ENCODE data around the gene RPTOR.

Gene RPTOR, protein sequence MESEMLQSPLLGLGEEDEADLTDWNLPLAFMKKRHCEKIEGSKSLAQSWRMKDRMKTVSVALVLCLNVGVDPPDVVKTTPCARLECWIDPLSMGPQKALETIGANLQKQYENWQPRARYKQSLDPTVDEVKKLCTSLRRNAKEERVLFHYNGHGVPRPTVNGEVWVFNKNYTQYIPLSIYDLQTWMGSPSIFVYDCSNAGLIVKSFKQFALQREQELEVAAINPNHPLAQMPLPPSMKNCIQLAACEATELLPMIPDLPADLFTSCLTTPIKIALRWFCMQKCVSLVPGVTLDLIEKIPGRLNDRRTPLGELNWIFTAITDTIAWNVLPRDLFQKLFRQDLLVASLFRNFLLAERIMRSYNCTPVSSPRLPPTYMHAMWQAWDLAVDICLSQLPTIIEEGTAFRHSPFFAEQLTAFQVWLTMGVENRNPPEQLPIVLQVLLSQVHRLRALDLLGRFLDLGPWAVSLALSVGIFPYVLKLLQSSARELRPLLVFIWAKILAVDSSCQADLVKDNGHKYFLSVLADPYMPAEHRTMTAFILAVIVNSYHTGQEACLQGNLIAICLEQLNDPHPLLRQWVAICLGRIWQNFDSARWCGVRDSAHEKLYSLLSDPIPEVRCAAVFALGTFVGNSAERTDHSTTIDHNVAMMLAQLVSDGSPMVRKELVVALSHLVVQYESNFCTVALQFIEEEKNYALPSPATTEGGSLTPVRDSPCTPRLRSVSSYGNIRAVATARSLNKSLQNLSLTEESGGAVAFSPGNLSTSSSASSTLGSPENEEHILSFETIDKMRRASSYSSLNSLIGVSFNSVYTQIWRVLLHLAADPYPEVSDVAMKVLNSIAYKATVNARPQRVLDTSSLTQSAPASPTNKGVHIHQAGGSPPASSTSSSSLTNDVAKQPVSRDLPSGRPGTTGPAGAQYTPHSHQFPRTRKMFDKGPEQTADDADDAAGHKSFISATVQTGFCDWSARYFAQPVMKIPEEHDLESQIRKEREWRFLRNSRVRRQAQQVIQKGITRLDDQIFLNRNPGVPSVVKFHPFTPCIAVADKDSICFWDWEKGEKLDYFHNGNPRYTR (N-terminal part only)

GRCh38 chr17:80544655-80545498 is at the start of gene RPTOR:
RPTOR (plus strand) TSS chr17:80544838; CDS start chr17:80545630, 792 bp downstream.
- peak; percentile 95 for DNase-seq (ENCODE audit: extremely low spot score)
- CTCF ChIA-PET: interaction anchor here (1.0 to 2.0 kb wide), 6 partner anchors 12 to 120 kb away, joined by 3 to 5 read pairs (median 3); no protein-coding TSS in a partner anchor

DNA sequence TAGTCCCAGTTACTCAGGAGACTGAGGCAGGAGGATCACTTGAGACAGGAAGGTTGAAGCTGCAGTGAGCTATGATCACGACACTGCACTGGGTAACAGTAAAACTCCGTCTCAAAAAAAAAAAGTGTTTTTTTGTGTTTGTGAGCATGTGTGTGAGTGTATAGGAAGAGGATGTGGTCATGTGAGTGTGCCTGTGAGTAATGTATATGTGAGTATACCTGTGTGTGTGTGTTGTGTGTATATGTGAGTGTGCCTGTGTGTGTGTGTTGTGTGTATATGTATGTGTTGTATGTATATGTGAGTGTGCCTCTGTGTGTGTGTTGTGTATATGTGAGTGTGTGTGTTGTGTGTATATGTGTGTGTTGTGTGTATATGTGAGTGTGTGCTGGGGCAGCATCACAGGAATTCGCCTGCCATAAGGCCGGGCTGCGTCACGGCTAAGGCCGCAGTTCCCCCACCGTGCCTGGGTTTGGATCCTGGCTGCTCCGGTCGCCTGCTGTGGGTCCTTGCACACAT is 46.9 kb upstream of the RPTOR start:
- TF ChIP-seq, protein P1, sequence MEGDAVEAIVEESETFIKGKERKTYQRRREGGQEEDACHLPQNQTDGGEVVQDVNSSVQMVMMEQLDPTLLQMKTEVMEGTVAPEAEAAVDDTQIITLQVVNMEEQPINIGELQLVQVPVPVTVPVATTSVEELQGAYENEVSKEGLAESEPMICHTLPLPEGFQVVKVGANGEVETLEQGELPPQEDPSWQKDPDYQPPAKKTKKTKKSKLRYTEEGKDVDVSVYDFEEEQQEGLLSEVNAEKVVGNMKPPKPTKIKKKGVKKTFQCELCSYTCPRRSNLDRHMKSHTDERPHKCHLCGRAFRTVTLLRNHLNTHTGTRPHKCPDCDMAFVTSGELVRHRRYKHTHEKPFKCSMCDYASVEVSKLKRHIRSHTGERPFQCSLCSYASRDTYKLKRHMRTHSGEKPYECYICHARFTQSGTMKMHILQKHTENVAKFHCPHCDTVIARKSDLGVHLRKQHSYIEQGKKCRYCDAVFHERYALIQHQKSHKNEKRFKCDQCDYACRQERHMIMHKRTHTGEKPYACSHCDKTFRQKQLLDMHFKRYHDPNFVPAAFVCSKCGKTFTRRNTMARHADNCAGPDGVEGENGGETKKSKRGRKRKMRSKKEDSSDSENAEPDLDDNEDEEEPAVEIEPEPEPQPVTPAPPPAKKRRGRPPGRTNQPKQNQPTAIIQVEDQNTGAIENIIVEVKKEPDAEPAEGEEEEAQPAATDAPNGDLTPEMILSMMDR (IDR thresholded peaks at IDR 0.05; ENCODE audit: control extremely low read depth, extremely low read depth, low read depth, missing control alignments): no peak
- CTCF ChIA-PET: no interaction called here
- POLR2A ChIA-PET: no interaction called here
- no peak for DNase-seq (ENCODE audit: extremely low spot score)

More at GRCh38 chr17:80544655-80545498, at the start of gene RPTOR:
- TF ChIP-seq, protein P1 (IDR thresholded peaks at IDR 0.05; ENCODE audit: control extremely low read depth, extremely low read depth, low read depth, missing control alignments): no peak
- POLR2A ChIA-PET: interaction anchor here (1.4 kb wide), 1 partner anchor 10 kb away, joined by 3 read pairs; no protein-coding TSS in a partner anchor

DNA sequence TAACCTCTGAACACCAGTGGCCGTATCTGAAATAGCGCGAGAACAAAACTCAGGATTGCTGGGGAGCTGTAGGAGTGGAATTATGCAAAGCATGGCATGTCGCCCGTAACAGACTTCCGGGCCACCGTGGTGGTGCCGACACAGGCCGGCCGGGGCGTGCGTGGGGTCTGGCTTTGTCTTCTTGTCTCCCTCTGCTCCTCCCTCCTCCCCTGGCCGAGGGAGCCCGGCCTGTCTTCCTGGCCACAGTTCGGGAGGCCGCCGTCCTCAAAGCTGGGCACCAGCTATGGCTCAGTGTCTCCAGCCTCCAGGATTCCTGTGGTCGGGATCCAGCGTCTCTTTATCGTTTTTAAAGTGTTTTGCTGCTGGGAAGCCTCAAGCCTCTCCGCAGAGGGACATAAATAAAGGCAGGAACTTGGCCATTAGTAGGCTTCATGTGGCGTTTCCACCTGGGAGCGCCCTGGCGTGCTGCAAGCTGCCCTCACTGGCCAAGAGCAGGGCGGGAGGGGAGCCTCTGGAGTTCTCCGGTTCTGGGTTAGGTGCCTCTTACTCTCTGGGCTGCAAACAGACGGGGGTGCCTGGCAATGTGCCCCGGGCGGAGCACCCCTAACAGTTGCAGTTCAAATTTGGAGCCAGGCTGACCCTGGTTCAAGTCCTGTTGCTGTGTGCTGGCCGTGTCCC is 46.3 kb upstream of the RPTOR start:
- CTCF ChIA-PET: interaction anchor here (0.8 kb wide), 1 partner anchor 22 kb away, joined by 3 read pairs; no protein-coding TSS in a partner anchor
- POLR2A ChIA-PET: no interaction called here
- DNase-seq (ENCODE audit: extremely low spot score): no peak
- TF ChIP-seq, protein P1 (IDR thresholded peaks at IDR 0.05; ENCODE audit: control extremely low read depth, extremely low read depth, low read depth, missing control alignments): no peak

DNA sequence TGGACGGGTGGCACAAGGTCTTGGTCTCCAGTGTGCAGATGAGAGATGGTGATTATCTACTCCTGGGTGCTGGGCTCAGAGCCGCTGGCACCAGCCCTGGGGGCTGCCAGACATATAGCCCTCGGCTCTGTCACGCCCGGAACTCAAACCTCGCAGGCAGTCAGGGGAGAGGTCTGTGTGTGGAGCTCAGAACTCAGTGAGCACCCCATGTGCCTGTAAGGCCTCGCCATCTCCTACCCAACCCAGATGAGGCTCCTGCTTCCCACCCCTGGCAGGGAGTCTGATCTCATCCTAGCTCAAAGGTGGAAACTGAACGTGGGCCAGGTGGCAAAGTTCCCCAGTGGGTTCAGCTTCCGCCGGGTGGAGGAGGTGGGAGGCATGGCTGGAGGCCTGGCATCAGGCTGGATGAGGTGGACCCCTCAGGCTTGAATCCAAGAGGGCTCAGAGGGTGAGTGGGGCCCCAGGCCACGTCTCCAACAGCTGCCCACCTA is 45.7 kb upstream of the RPTOR start:
- CTCF ChIA-PET: interaction anchor here (0.8 kb wide), 1 partner anchor 22 kb away, joined by 3 read pairs; no protein-coding TSS in a partner anchor
- TF ChIP-seq, protein P1 (IDR thresholded peaks at IDR 0.05; ENCODE audit: control extremely low read depth, extremely low read depth, low read depth, missing control alignments): no peak
- POLR2A ChIA-PET: no interaction called here
- no peak for DNase-seq (ENCODE audit: extremely low spot score)

DNA sequence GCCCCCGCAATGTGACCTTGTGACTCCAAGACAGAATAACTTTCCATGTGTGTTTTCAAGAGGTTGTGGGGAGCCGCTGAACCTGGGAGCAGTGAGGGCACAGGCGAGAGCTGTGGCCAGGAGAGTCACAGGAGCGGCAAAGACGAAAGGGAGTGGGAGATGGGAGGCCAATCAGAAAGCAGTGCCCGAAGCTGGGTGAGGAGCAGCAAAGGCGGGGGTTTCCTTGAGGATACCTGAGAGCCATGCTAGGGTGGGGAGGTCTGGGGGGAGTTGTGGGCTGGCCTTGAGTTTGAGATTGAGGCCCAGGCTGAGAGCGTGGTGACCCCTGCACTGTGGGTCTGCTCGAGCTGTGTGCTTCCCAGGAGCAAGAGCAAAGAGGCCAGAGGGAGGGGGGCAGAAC is 45.1 kb upstream of the RPTOR start:
- DNase-seq (ENCODE audit: extremely low spot score): no peak
- ChIA-PET POLR2A (no interaction called here), CTCF (interaction anchor here (0.8 to 1.2 kb wide), 2 partner anchors 21 to 72 kb away, joined by 3 to 4 read pairs; no protein-coding TSS in a partner anchor)
- TF ChIP-seq, protein P1 (IDR thresholded peaks at IDR 0.05; ENCODE audit: control extremely low read depth, extremely low read depth, low read depth, missing control alignments): no peak

Measured in GM10248 (cell line).